ENCODE results near the gene FAM228A.
A peak's percentile ranks its signal among the peaks of the same experiment; 100 is the strongest.

The FAM228A gene

GRCh38 chr2:24221343-24222050, 46.6 kb downstream of the FAM228A start:
- no peak overlapping the region for H3K4me3 ChIP-seq (ENCODE audit: low read depth, low read length)
- TF ChIP-seq CTCF (IDR thresholded peaks at IDR 0.05; ENCODE audit: borderline replicate concordance, insufficient read depth, low read depth, low read length): no peak

GRCh38 chr2:24222946-24223345, 48.1 kb downstream of the FAM228A start:
- TF ChIP-seq CTCF (IDR thresholded peaks at IDR 0.05; ENCODE audit: borderline replicate concordance, insufficient read depth, low read depth, low read length): no peak
- H3K4me3 ChIP-seq (ENCODE audit: low read depth, low read length): no peak overlapping the region

- no peak for TF ChIP-seq CTCF (IDR thresholded peaks at IDR 0.05; ENCODE audit: borderline replicate concordance, insufficient read depth, low read depth, low read length)
Observed at GRCh38 chr2:24225499-24226242, 50.8 kb downstream of the FAM228A start.

GRCh38 chr2:24228470-24228869, 53.6 kb downstream of the FAM228A start:
- peak; percentile 17; the same call in 1 of the 2 replicates for TF ChIP-seq CTCF (IDR thresholded peaks at IDR 0.05; ENCODE audit: borderline replicate concordance, insufficient read depth, low read depth, low read length)
- H3K4me3 ChIP-seq (ENCODE audit: low read depth, low read length): no peak overlapping the region

More at GRCh38 chr2:24225499-24226242, 50.8 kb downstream of the FAM228A start:
- H3K4me3 ChIP-seq (ENCODE audit: low read depth, low read length): no peak overlapping the region

GRCh38 chr2:24231461-24231881, 56.6 kb downstream of the FAM228A start:
- no peak for TF ChIP-seq CTCF (IDR thresholded peaks at IDR 0.05; ENCODE audit: borderline replicate concordance, insufficient read depth, low read depth, low read length)
- H3K4me3 ChIP-seq (ENCODE audit: low read depth, low read length): no peak overlapping the region

- no peak for TF ChIP-seq CTCF (IDR thresholded peaks at IDR 0.05; ENCODE audit: borderline replicate concordance, insufficient read depth, low read depth, low read length)
Observed at GRCh38 chr2:24233321-24233720, 58.5 kb downstream of the FAM228A start.

GRCh38 chr2:24237313-24237712, 62.5 kb downstream of the FAM228A start:
- H3K4me3 ChIP-seq (ENCODE audit: low read depth, low read length): no peak overlapping the region
- no peak for TF ChIP-seq CTCF (IDR thresholded peaks at IDR 0.05; ENCODE audit: borderline replicate concordance, insufficient read depth, low read depth, low read length)

More at GRCh38 chr2:24233321-24233720, 58.5 kb downstream of the FAM228A start:
- H3K4me3 ChIP-seq (ENCODE audit: low read depth, low read length): no peak overlapping the region
